SK-N-SH treated with all-trans-retinoic acid at 6 μM for 48 hours (cell line): Measurements from ENCODE around the gene RTN1.

Experiments used
- ATAC-seq: fragments of 200-7000 bp; cut with Tn5 transposase; 3 replicates; pipeline ENCODE4 v1.9.1; 2020; ENCODE audit warnings: mild to moderate bottlenecking, moderate library complexity
- ARNTL ChIP-seq: fragments of 450-650 bp; formaldehyde crosslinking; IDR thresholded peaks from 2 replicates; pipeline ENCODE4 v1.5.0; 2020; ENCODE audit warnings: low read depth, mild to moderate bottlenecking, moderate library complexity, borderline replicate concordance
- BACH2 ChIP-seq: fragments of 250-450 bp; sonication (Bioruptor Pico); IDR thresholded peaks from 2 replicates; pipeline ENCODE4 v1.9.0; 2021; ENCODE audit warnings: mild to moderate bottlenecking, borderline replicate concordance
- GLIS3 ChIP-seq: fragments of 250-450 bp; sonication (Bioruptor Pico); IDR thresholded peaks from 2 replicates; pipeline ENCODE4 v1.5.0; 2020; ENCODE audit warnings: mild to moderate bottlenecking, moderate library complexity
- OSR1 ChIP-seq: fragments of 250-450 bp; sonication (Bioruptor Pico); IDR thresholded peaks from 2 replicates; pipeline ENCODE4 v1.8.0; 2022; ENCODE audit warnings: moderate library complexity, mild to moderate bottlenecking, inconsistent platforms
- POU6F1 ChIP-seq: fragments of 250-450 bp; sonication (Bioruptor Pico); IDR thresholded peaks from 2 replicates; pipeline ENCODE4 v1.8.0; 2021; ENCODE audit warnings: low read depth, mild to moderate bottlenecking, moderate library complexity, borderline replicate concordance
- PPARA ChIP-seq: fragments of 250-450 bp; sonication (Bioruptor Pico); IDR thresholded peaks from 2 replicates; pipeline ENCODE4 v1.5.0; 2020; ENCODE audit warnings: mild to moderate bottlenecking, borderline replicate concordance
- SNAI2 ChIP-seq: fragments of 250-450 bp; sonication (Bioruptor Pico); IDR thresholded peaks from 2 replicates; pipeline ENCODE4 v1.5.0; 2020; ENCODE audit warnings: mild to moderate bottlenecking, moderate library complexity
- TCF4 ChIP-seq: fragments of 250-450 bp; sonication (Bioruptor Pico); IDR thresholded peaks from 2 replicates; pipeline ENCODE4 v1.8.0; 2021; ENCODE audit warnings: mild to moderate bottlenecking, moderate library complexity, borderline replicate concordance
- ZC3H10 ChIP-seq: fragments of 250-450 bp; sonication (Bioruptor Pico); IDR thresholded peaks from 2 replicates; pipeline ENCODE4 v1.5.1; 2021; ENCODE audit warnings: mild to moderate bottlenecking, moderate library complexity
- ZFP3 ChIP-seq: fragments of 250-450 bp; sonication (Bioruptor Pico); IDR thresholded peaks from 2 replicates; pipeline ENCODE4 v1.5.0; 2020; ENCODE audit warnings: mild to moderate bottlenecking, moderate library complexity
- ZNF565 ChIP-seq: fragments of 450-650 bp; formaldehyde crosslinking; conservative IDR thresholded peaks from 2 replicates; pipeline ENCODE4 v1.5.0; 2020; ENCODE audit warnings: low read depth, mild to moderate bottlenecking, moderate library complexity
- ZNF70 ChIP-seq: fragments of 450-650 bp; formaldehyde crosslinking; IDR thresholded peaks from 2 replicates; pipeline ENCODE4 v1.5.0; 2020; ENCODE audit warnings: mild to moderate bottlenecking, moderate library complexity
- ZNF8 ChIP-seq: fragments of 450-650 bp; formaldehyde crosslinking; IDR thresholded peaks from 2 replicates; pipeline ENCODE4 v1.5.0; 2020; ENCODE audit warnings: mild to moderate bottlenecking, moderate library complexity
- TF ChIP-seq, protein P1 (sequence below): fragments of 250-450 bp; sonication (Bioruptor Pico); IDR thresholded peaks from 2 replicates; pipeline ENCODE4 v1.5.1; 2021; ENCODE audit warnings: mild to moderate bottlenecking, moderate library complexity
- TF ChIP-seq, protein P2 (sequence below): fragments of 250-450 bp; sonication (Bioruptor Pico); IDR thresholded peaks from 2 replicates; pipeline ENCODE4 v1.8.0; 2020; ENCODE audit warnings: mild to moderate bottlenecking, moderate library complexity, borderline replicate concordance
- TF ChIP-seq, protein P3 (sequence below): fragments of 250-450 bp; sonication (Bioruptor Pico); IDR thresholded peaks from 2 replicates; pipeline ENCODE4 v1.5.0; 2020; ENCODE audit warnings: mild to moderate bottlenecking, moderate library complexity
- TF ChIP-seq, protein P4 (sequence below): fragments of 250-450 bp; sonication (Bioruptor Pico); IDR thresholded peaks from 2 replicates; pipeline ENCODE4 v1.5.1; 2020; ENCODE audit warnings: low read depth, mild to moderate bottlenecking, moderate library complexity

RTN1 gene

GRCh38 chr14:59811073-59811472 lies 59.5 kb downstream of the RTN1 start:
- ATAC-seq = no peak
- TF ChIP-seq ZNF8 (CRISPR knock-in tag) = no peak
- no peak for TF ChIP-seq SNAI2 (CRISPR knock-in tag)
- no peak for TF ChIP-seq ZC3H10 (CRISPR knock-in tag)
- TF ChIP-seq, protein P1, sequence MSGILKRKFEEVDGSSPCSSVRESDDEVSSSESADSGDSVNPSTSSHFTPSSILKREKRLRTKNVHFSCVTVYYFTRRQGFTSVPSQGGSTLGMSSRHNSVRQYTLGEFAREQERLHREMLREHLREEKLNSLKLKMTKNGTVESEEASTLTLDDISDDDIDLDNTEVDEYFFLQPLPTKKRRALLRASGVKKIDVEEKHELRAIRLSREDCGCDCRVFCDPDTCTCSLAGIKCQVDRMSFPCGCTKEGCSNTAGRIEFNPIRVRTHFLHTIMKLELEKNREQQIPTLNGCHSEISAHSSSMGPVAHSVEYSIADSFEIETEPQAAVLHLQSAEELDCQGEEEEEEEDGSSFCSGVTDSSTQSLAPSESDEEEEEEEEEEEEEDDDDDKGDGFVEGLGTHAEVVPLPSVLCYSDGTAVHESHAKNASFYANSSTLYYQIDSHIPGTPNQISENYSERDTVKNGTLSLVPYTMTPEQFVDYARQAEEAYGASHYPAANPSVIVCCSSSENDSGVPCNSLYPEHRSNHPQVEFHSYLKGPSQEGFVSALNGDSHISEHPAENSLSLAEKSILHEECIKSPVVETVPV (CRISPR knock-in tag) = no peak
- TF ChIP-seq ZNF565 = no peak
- TF ChIP-seq, protein P2, sequence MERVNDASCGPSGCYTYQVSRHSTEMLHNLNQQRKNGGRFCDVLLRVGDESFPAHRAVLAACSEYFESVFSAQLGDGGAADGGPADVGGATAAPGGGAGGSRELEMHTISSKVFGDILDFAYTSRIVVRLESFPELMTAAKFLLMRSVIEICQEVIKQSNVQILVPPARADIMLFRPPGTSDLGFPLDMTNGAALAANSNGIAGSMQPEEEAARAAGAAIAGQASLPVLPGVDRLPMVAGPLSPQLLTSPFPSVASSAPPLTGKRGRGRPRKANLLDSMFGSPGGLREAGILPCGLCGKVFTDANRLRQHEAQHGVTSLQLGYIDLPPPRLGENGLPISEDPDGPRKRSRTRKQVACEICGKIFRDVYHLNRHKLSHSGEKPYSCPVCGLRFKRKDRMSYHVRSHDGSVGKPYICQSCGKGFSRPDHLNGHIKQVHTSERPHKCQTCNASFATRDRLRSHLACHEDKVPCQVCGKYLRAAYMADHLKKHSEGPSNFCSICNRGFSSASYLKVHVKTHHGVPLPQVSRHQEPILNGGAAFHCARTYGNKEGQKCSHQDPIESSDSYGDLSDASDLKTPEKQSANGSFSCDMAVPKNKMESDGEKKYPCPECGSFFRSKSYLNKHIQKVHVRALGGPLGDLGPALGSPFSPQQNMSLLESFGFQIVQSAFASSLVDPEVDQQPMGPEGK (CRISPR knock-in tag) = no peak

- TF ChIP-seq GLIS3 (CRISPR knock-in tag) (no peak), PPARA (CRISPR knock-in tag) (no peak), TCF4 (CRISPR knock-in tag) (no peak)
- TF ChIP-seq, protein P3, sequence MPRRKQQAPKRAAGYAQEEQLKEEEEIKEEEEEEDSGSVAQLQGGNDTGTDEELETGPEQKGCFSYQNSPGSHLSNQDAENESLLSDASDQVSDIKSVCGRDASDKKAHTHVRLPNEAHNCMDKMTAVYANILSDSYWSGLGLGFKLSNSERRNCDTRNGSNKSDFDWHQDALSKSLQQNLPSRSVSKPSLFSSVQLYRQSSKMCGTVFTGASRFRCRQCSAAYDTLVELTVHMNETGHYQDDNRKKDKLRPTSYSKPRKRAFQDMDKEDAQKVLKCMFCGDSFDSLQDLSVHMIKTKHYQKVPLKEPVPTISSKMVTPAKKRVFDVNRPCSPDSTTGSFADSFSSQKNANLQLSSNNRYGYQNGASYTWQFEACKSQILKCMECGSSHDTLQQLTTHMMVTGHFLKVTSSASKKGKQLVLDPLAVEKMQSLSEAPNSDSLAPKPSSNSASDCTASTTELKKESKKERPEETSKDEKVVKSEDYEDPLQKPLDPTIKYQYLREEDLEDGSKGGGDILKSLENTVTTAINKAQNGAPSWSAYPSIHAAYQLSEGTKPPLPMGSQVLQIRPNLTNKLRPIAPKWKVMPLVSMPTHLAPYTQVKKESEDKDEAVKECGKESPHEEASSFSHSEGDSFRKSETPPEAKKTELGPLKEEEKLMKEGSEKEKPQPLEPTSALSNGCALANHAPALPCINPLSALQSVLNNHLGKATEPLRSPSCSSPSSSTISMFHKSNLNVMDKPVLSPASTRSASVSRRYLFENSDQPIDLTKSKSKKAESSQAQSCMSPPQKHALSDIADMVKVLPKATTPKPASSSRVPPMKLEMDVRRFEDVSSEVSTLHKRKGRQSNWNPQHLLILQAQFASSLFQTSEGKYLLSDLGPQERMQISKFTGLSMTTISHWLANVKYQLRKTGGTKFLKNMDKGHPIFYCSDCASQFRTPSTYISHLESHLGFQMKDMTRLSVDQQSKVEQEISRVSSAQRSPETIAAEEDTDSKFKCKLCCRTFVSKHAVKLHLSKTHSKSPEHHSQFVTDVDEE (CRISPR knock-in tag) = no peak
- TF ChIP-seq, protein P4, sequence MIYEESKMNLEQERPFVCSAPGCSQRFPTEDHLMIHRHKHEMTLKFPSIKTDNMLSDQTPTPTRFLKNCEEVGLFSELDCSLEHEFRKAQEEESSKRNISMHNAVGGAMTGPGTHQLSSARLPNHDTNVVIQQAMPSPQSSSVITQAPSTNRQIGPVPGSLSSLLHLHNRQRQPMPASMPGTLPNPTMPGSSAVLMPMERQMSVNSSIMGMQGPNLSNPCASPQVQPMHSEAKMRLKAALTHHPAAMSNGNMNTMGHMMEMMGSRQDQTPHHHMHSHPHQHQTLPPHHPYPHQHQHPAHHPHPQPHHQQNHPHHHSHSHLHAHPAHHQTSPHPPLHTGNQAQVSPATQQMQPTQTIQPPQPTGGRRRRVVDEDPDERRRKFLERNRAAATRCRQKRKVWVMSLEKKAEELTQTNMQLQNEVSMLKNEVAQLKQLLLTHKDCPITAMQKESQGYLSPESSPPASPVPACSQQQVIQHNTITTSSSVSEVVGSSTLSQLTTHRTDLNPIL (CRISPR knock-in tag) = no peak
- ATAC-seq = no peak
Measured at GRCh38 chr14:59803052-59803540, 67.5 kb downstream of the RTN1 start.

- ATAC-seq = no peak
Measured at GRCh38 chr14:59788176-59788575, 82.4 kb downstream of the RTN1 start.

GRCh38 chr14:59787045-59787674 lies 83.4 kb downstream of the RTN1 start:
- no peak for ATAC-seq
- TF ChIP-seq TCF4 (CRISPR knock-in tag) (no peak), SNAI2 (CRISPR knock-in tag) (no peak), ZNF565 (no peak), BACH2 (CRISPR knock-in tag) (no peak), ZNF8 (CRISPR knock-in tag) (no peak), POU6F1 (CRISPR knock-in tag) (no peak), ZFP3 (CRISPR knock-in tag) (no peak), ZNF70 (CRISPR knock-in tag) (no peak), OSR1 (CRISPR knock-in tag) (no peak), ZC3H10 (CRISPR knock-in tag) (no peak), ARNTL (CRISPR knock-in tag) (no peak)
- TF ChIP-seq, protein P3 (CRISPR knock-in tag) = no peak
- TF ChIP-seq, protein P2 (CRISPR knock-in tag) = no peak
- TF ChIP-seq, all 23 proteins: peak for 0

More at GRCh38 chr14:59788176-59788575, 82.4 kb downstream of the RTN1 start:
- no peak for TF ChIP-seq ZNF565
